LHCN-M2 (cell line): ENCODE measurements around the gene AGRP. TPM values are rescaled to one million over a fixed set of nuclear protein-coding genes. Genes with fewer than 3 reads are reported as not detected.

Experiments used
- DNase-seq: peaks from one replicate; pipeline ENCODE4 v3.0.0-alpha.2; 2012; ENCODE audit warnings: low read depth
- total RNA-seq: library from RNA; depleted of rRNA; stranded (reverse); fragments of >200 nt; gene quantifications from 2 replicates; pipeline ENCODE4 v1.2.3, GENCODE V29; 2014; rRNA removed

The AGRP gene
- total RNA-seq, 1 experiment from 2014 or later = not detected

DNA sequence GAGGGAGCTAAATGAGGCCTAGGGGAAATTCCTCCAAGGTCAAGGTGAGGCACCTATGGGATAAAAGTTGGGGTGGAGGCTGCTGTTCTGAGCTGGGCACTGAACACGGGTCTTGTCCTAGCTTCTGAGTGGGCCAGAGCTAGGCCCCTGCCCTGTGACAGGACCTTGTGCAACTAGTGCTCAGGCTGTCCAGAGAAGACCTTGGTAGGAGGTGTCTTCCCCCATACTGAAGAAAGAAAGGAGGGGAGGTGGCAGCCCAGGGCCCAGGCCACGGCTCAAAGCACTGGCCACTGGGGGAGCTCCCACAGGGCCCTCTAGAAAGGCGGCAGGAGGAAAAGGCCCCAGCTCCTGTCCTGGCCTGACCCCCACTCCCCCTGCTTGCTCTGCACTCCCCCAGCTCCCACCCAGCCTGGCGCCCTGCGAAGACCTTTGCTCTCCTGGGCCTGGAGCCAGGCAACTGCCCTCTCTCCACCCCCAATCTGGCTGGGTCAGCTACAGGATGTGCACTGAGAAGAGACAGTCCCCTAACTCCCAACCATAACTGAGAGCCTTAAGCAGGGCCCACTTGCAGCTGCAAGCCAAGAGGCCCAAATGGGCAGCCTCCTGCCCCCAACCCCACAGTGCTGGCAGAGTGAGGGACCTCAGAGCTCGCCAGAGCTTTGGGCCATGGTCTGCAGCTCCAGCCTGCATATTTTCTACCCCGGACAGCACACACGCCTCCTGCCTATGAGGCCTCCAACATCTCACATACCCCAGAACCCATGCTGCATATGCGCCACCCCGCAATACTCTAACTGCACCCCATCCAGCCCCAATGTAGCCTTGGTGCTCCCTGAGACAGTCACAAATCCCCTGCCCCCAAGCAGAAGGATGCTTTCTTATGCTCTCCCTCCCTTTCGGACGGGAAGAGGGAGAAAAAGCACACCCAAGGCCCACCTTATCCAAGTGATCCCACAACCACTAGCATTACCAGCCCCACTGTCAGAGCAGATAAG is 37.1 kb downstream of the AGRP start:
- no peak for DNase-seq

DNA sequence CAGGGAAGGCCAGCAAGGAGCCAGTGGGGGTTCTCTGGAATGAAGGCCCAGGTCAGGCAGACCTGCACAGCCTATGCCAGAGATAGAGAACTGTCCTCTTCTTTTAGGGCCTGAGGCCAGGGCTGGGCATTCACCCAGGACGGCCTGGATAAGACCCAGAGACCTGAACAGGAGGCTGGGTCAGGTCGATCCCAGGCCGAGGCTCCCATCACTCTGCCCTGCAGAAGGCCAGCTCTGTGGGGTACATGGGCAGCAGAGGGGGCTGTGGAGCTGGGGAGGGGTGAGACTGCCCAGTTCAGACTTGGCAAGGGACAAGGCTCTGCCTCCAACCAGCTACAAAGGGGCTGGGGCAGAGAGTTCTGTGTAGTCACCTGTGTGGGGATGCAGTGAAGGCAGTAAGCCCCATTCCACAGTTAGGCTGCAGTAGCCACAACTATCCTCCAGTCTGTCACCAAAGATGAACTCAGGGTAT is 37.9 kb downstream of the AGRP start:
- DNase-seq = no peak

DNA sequence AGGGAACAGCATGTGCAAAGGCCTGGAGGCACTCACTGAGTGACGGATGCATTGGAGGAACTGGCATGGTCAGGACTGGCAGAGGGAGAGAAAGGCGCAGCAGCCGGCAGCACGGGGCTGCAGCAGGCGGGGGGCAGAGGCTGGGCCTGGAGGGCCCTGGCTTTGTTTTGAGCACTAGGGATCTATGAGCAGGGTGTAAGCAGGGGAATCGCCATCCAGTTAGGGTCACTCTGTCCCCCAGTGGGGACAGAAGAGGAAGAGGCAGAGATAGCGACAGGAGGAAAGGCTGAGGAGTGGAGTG is 38.3 kb downstream of the AGRP start:
- DNase-seq = no peak

DNA sequence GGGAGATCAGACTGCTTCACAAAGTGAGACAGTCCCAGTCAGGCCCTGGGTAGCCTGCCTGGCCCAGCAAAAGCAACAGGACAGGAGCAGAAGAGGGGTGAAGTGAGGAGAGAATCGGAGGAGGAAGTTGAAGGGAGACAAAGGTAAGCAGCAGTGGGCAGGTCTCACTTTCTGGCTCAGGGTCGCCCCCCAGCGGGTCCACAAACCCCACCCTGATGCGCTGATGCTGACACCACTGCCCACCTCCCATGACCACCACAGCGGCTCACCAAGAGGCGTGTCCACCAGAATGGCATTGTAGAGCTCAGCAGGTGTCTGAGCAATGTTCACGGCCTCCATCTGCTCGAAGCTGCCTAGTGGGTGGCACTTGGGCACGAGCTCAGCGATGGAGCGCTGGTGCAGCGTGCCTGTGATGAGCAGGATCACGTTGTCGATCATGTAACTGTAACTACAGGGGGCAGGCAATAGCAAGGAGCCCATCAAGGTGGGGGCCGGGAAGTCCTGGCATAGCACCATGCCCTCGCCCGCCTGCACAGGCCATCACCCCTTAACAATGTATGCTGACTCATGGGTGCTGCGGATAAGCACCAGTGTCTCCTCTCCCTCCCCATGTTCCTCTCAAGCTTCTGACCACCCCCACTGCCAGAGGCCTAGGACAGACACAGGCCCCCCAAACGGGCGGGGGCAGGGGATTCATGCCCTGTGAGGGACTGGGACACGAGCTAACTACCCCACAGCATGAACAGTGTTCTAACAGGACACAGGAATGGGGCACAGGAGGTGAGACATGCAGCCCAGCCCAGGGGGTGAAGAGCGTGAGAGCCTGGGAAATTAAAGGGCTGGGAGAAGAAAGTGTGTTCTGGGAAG is 38.9 kb downstream of the AGRP start:
- no peak for DNase-seq

DNA sequence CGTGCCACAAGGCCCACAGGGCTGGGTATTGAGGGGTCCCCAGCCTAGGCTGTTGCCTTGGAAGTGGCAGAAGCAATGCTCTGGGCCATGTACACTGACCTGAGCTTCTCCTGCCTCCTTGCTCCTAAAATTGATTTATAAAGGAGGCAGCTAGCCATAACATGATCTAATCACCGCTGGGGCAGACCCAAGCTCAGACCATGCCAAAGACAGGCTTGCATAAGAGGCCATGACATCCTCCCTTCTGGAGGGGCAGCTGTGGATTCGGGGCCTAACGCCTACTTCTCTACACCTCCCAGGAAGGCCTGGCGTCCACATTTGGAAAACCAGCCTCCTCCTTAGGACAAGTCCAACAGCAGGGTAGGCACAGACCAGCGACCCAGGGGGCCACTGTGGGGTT is 40.1 kb downstream of the AGRP start:
- DNase-seq = no peak

DNA sequence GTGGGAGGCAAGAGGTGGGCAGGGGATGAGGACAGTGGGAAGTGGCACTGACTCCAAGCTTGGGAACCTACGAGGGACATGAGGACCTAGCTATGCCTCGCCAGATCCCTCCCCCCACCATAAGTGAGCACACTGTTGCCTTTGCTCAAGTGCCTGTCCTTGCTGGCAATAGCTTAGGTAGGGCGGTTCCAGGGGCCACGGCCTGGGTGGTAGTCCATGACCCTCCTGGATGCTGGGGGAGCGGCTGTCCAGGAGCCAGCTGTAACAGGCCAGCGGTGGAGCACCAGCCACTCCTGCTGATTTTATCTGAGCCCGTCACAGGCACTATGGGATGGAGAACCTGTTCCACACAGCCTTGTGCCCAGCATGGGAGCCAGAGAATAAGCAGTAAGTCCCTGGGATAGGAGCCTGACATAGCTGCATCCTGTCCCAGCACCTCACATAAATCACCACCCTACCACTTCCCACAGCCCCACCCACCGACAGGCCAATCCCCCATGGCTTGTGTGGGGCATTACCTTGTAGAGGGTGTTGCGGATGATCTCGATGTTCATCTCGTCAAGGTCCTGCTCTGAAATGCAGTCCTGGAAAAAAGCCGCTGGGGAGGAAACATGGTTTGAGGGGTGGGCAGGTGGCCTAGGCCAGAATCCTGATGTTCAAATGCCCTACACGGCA is 40.6 kb downstream of the AGRP start:
- no peak for DNase-seq

DNA sequence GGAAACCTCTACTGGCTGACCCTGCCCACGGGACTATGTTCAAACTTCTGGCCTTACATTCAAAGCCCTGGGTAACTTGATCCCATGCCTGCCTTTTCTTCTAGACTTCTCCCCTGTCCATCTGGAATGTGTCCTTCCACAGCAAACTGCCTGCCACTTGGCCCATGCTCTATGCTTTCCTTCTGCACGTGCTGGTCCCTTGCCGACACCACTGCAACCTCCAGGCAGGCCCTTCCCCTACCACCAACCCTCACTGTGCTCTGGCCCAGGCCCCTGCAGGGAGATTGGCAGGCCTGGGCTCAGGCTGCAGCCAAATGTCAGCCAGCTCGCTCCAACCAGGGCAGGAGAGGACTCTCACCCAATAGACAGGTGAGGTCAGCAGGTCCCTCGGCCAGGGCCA is 41.4 kb downstream of the AGRP start:
- no peak for DNase-seq

DNA sequence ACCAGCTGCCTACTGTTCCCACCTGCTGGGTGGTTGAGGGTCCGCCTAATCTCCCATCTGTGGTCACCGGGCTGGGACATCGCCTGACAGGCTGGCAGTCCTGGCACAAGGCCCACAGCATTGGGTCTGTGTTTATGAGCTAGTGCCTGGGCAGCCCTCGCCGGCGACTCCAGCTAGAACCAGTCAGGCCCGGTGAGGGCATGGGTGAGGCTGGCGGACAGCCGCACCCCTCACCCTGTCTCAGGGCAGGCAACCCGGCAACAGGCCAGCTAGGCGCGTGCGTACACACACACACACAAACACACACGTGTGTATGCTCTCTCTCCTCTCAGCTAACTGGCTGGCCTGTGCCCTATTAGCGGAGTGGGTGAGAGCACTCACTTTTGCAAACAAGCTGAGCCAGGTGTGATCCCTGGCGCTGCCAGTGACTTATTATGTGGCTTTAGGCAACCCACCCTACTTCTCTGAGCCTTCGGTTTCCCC is 42.0 kb downstream of the AGRP start:
- DNase-seq = peak; percentile 29

DNA sequence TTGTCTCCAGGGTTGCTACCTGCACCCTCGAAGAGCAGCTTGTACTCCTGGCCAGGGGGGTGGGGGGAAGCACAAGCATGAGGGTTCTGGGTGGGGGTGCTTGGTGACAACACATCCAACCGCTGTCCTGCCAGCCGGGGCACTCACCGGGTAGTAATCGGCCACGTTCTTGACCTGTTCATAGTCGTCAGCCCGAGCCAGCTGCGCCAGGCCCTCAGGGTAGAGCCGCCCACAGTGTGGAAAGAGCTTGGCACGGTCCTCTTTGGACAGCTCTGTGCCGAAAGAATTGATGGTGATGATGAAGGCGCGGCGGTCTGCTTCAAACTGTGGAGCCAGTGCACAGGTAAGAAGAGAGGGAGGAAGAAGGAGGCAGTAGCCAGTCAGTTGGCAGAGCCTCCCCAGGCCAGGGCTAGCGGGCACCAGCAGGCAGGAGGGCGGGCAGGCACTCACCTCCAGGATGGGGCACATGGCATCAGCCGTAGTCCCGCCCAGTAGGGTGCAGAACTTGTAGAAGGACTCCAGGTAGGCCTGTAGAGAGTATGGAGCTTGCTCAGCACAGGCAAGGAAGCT is 44.4 kb downstream of the AGRP start:
- no peak for DNase-seq

DNA sequence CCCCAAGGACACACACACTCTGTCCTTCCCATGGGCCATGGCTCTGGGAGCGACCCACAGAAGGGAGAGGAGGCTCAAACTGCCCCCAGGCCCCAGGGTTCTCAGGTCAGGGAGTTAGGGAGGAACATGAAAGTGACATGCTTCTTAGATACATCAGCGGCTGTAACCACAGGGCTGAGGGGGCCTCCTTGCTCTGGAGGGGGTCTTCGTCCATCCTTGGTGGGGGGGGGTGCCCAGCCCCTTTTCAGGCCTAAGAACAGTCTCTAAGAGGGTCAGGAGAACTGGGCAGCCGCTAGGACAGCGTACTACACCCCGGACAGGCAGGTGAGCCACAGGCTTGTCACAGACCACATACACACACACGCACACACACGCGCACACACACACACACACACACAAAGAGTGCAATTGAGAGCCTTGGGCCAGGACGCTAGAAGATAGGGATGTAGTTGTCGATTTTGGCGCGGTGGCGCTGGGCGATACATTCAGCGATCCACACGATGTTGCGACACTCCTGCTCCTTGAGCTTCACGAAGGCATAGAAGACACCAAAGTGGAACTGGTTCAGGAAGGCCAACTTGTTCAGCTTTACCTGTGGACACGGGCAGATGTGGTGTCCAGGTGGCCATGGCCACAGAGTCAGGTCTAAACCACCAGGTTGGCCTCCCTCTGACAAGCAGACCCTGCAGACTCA is 45.1 kb downstream of the AGRP start:
- DNase-seq = no peak

DNA sequence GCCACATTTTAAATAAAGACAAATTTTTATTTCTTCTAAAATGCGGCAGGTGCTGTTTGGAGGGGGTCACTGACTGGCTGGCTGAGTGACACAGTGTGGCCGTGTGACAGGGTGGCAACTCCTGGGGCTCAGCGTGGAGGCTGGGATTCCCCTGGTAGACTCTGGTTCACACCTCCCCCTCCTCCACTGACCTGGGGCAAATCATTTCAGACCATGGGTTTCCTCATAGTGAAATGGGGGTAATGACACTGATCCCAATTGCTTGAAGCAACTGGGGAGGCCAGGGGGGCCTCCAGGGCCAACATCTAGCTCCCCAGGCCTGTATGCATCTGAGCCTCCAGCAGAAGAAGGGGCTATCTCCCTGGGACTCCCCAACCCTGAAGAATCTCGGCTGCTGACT is 45.8 kb downstream of the AGRP start:
- no peak for DNase-seq

DNA sequence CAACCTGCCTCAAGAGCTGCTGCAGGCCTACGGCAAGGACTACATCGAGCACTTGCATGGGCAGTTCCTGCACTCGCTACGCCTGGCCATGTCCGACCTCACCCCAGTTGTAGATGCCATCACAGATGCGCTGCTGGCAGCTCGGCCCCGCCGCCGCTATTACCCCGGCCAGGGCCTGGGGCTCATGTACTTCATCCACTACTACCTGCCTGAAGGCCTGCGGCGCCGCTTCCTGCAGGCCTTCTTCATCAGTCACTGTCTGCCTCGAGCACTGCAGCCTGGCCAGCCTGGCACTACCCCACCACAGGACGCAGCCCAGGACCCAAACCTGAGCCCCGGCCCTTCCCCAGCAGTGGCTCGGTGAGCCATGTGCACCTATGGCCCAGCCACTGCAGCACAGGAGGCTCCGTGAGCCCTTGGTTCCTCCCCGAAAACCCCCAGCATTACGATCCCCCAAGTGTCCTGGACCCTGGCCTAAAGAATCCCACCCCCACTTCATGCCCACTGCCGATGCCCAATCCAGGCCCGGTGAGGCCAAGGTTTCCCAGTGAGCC is 46.6 kb downstream of the AGRP start:
- DNase-seq = no peak

DNA sequence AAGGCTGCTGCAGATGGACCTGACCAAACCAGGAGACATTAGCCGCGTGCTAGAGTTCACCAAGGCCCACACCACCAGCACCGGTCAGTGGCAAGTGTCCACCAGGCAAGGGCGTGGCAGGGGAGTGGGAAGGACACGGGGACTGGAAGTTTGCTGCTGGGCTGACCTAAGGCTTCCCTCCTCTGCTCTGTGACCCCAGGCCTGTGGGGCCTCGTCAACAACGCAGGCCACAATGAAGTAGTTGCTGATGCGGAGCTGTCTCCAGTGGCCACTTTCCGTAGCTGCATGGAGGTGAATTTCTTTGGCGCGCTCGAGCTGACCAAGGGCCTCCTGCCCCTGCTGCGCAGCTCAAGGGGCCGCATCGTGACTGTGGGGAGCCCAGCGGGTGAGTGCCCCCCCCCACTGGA is 47.6 kb downstream of the AGRP start:
- no peak for DNase-seq

DNA sequence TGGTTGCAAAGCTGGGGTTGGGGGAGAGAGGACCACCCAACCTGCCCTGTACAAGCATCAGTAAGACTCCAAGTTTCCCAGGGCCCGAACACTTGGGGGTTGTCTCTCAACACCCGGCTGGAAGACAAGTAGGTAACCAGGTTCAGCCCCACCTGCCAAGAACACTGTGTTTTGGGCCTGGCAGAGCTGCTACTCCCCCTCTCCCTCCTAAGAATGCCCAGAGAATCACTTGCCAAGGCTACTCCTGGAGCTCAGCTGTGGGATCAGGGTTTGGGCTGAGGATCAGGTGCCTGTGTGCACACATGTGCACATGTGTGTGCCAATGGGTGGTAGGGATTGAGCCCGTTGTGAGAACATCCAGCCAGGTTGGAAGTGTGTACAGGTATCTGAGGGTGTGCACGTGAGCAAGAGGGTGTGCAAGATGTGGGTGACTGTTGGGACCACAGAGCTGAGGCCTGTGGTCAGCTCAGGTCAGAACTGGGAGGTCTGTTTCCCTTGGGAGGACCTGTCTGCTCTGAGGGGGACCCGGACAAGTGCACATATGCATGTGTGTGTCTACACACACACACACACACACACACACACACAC is 50.1 kb downstream of the AGRP start:
- DNase-seq = no peak

Other genes starting within 250 kb of the AGRP start
- gene FHOD1, start 236.1 kb downstream of the AGRP start, total RNA-seq = 27.0 and 29.7 TPM in 2 replicates
- gene SLC9A5, start 234.6 kb downstream of the AGRP start, total RNA-seq = 0.98 and 1.3 TPM in 2 replicates
- 0.32 and 0.57 TPM in 2 replicates for gene PLEKHG4, start 204.0 kb downstream of the AGRP start, total RNA-seq
- gene KCTD19, start 156.8 kb downstream of the AGRP start, total RNA-seq = not detected in 2 replicates
- gene LRRC36, start 156.7 kb downstream of the AGRP start, total RNA-seq = not detected in 2 replicates
- 11.9 and 17.6 TPM in 2 replicates for gene TPPP3, start 90.0 kb downstream of the AGRP start, total RNA-seq
- 9.9 and 13.5 TPM in 2 replicates for gene ZDHHC1, start 67.1 kb downstream of the AGRP start, total RNA-seq
- 0.17 and 0.58 TPM in 2 replicates for gene HSD11B2, start 52.4 kb downstream of the AGRP start, total RNA-seq
- 147 and 156 TPM in 2 replicates for gene ATP6V0D1, start 2.4 kb downstream of the AGRP start, total RNA-seq
- gene RIPOR1, start 45.3 kb upstream of the AGRP start, total RNA-seq = 24.3 and 24.4 TPM in 2 replicates
- 30.6 and 36.7 TPM in 2 replicates for gene CTCF, start 79.0 kb upstream of the AGRP start, total RNA-seq
- 0.58 and 0.92 TPM in 2 replicates for gene CARMIL2, start 161.6 kb upstream of the AGRP start, total RNA-seq
- gene ACD, start 176.7 kb upstream of the AGRP start, total RNA-seq = 44.2 and 49.5 TPM in 2 replicates
- 0.86 and 3.2 TPM in 2 replicates for gene PARD6A, start 177.4 kb upstream of the AGRP start, total RNA-seq
- gene ENKD1, start 183.2 kb upstream of the AGRP start, total RNA-seq = 13.8 and 17.1 TPM in 2 replicates
- gene C16orf86, start 183.3 kb upstream of the AGRP start, total RNA-seq = 4.6 and 6.3 TPM in 2 replicates
- 15.9 and 17.4 TPM in 2 replicates for gene GFOD2, start 235.8 kb upstream of the AGRP start, total RNA-seq